NCI-H526 treated with DMSO at 0.1 percent for 48 hours (cell line): ENCODE measurements around the gene SNRPF.
A peak's percentile ranks its signal among the peaks of the same experiment; 100 is the strongest.

Experiments
- DNase-seq: peaks from one replicate; lab custom pipeline; 2025; lab: John Stamatoyannopoulos, UW

Gene SNRPF

DNA sequence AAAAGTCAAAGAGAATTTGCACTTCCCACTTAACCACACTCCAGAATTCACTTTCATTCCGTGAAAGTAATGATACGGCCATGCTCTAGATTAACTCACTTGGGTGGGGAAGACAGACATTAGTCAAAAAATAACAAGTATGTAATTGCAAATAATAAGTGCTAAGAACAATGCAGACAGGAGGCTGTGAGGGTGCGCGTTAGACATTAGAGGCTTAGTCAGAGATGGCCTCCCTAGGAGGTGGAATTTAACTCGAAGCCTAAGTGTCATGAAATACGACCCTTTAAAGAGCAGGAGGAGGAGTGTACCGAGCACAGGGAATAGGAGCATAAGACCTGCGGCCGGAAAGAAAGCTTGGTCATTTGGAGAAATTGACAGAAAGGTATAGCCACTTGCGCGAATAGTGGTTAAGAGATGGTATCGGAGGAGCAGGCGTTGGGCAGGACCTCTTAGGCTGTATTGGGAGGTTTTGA is 628 bp downstream of the SNRPF start:
- DNase-seq = peak; percentile 27

DNA sequence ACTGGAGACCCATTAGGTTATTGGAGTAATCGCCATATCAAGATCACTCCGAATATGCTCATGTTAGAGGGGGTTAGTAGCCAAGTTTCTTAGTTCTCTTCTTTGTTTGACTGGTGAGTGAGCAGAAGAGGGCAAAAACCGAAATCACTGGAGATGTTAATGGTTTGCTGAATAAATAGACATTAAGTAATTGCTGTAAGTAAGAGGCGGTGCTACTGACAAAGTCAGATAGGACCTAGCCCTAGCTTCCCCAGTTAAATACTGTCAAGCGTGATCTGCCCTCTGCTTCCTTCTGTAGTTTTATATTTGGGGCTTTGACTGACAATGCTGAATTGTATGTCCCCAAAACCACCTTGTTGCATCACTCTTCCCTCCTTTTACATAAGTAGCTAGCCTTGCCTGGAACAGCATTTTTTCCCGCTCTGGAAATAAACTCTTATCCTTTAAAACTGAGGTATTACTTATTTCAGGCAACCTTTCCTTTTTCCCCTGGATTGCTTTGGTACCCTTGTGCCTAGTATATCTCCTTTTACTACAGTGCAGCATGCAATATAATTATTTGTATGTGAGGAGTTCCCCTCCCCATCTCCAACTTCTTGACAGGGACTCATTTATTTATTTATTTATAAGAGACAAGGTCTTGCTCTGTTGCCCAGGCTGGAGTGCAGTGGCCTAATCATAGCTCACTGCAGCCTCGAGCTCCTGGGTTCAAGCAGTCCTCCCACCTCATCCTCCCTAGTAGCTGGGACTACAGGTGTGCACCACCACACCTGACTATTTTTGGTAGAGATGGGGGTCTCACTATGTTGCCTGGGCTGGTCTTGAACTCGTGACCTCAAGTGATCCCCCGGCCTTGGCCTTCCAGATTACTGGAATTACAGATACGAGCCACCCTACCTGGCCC is 1.4 kb downstream of the SNRPF start:
- DNase-seq = no peak

GRCh38 chr12:95862038-95862437 is 3.3 kb downstream of the SNRPF start:
- no peak for DNase-seq

DNA sequence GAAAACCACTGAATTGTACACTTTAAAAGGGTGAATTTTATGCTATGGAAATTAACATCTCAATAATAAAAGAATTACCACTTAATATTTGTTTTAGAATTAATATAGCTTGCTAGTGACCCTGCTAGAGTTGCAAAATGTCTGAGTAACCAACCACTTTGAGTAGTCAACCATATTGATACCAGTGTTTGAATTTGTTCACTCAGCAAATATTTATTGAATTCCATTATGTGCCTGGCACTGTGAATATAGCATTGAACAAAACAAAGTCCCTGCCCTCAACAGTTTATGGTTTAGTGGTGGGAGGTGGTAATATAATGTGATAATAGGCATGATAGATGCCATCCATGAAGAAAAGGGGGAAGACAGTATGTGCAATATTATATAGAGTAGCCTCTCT is 4.6 kb downstream of the SNRPF start:
- DNase-seq = no peak

DNA sequence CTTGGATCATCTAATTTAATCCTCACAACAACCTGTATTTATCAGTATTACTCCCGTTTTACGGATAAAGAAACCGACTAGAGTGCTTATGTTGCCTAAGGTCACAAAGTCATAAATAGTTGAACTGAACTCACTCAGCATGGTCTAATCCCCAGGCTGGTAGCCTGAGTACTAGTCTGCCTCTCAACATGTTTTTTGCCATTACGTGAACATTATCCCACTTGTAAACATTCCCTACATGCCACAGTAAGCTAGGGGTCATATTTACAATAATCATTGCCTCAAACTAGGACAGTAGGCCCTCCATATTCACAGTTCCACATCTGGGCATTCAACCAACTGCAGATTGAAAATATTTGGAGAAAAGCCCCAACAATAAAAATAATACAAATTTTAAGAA is 12.1 kb downstream of the SNRPF start:
- DNase-seq = no peak

GRCh38 chr12:95874452-95874851 is 15.7 kb downstream of the SNRPF start:
- DNase-seq = no peak

- DNase-seq = no peak
Measured at GRCh38 chr12:95877622-95878021, 18.9 kb downstream of the SNRPF start.

DNA sequence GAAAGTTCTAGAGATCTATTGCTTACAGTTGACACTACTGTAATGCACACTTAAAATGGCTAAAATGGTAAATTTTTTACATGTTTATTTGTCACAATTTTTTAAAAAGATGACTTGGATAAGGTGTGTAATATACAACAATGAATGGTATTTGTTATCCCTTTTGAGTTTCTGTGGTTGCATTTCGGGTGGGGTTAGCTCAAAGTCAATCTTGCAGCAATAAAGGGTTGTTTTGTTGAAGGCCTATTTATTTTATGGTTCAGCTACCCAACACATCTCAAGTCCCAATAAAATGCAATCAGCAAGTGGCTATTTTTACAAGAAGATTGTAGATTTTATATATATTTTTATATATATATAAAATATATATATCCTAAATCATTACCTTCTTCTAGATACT is 22.1 kb downstream of the SNRPF start:
- DNase-seq = no peak

GRCh38 chr12:95881331-95881955 is 22.7 kb downstream of the SNRPF start:
- no peak for DNase-seq

DNA sequence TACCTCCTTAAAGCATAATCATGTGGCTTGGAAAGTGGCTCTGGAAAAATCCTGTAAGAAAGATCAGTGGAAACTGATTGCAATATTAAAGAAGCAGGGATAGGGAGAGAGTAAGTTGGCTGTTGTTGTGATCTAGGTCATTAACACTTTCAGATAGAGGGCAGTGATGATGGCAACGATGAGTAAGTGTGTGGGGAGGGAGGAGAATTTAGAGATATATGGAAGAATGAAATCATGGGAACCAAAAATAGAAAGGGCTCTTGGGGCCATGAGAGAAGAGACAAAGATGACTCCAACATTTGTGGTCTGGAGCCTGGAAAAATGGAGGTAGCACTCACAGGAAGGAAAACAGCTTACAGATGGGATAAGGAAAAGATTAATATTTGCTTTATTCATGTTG is 23.3 kb downstream of the SNRPF start:
- DNase-seq = no peak

- no peak for DNase-seq
Measured at GRCh38 chr12:95882873-95883272, 24.1 kb downstream of the SNRPF start.

- DNase-seq = no peak
Measured at GRCh38 chr12:95884998-95885397, 26.2 kb downstream of the SNRPF start.

DNA sequence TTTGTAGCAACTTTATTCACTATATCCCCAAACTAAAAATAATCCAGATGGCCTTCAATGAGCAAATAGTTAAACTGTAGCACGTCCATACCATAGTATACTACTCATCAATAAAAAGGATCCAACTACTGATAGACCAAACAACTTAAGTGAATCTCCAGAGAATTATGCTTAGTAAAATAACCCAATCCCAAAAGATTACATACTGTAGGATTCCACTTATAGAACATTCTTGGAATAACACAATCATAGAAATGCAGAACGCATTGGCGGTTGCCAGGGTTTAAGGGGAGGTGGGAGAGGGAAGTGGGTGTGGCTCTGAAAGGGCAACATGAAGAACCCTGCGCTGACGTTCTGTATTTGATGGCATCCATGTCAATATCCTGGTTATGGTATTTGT is 28.6 kb downstream of the SNRPF start:
- DNase-seq = no peak

DNA sequence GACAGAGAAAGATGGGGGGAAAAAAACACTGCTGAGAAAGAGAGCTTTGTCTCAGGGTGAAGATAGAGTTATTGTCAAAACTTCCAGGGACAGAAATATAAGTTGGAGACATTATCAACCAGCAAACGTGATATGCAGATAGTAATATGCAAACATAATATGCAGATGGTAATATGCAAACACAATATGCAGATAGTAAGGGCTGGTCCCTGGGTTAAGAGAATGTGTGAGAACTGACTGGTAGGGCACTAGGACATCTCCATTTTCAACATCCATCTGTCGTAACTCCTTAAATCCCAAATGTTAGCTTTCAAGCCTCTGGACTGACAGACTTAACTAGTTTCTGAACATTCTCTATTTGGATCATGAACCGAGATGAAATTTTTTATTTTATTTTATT is 32.2 kb downstream of the SNRPF start:
- DNase-seq = peak; percentile 83

- no peak for DNase-seq
Measured at GRCh38 chr12:95896846-95897245, 38.1 kb downstream of the SNRPF start.

GRCh38 chr12:95898081-95898480 is 39.3 kb downstream of the SNRPF start:
- no peak for DNase-seq

GRCh38 chr12:95908573-95908972 is 49.8 kb downstream of the SNRPF start:
- no peak for DNase-seq

GRCh38 chr12:95909871-95910270 is 51.1 kb downstream of the SNRPF start:
- DNase-seq = no peak
